ENCODE data around the gene KMT2E.

Gene KMT2E, protein sequence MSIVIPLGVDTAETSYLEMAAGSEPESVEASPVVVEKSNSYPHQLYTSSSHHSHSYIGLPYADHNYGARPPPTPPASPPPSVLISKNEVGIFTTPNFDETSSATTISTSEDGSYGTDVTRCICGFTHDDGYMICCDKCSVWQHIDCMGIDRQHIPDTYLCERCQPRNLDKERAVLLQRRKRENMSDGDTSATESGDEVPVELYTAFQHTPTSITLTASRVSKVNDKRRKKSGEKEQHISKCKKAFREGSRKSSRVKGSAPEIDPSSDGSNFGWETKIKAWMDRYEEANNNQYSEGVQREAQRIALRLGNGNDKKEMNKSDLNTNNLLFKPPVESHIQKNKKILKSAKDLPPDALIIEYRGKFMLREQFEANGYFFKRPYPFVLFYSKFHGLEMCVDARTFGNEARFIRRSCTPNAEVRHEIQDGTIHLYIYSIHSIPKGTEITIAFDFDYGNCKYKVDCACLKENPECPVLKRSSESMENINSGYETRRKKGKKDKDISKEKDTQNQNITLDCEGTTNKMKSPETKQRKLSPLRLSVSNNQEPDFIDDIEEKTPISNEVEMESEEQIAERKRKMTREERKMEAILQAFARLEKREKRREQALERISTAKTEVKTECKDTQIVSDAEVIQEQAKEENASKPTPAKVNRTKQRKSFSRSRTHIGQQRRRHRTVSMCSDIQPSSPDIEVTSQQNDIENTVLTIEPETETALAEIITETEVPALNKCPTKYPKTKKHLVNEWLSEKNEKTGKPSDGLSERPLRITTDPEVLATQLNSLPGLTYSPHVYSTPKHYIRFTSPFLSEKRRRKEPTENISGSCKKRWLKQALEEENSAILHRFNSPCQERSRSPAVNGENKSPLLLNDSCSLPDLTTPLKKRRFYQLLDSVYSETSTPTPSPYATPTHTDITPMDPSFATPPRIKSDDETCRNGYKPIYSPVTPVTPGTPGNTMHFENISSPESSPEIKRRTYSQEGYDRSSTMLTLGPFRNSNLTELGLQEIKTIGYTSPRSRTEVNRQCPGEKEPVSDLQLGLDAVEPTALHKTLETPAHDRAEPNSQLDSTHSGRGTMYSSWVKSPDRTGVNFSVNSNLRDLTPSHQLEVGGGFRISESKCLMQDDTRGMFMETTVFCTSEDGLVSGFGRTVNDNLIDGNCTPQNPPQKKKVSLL (N-terminal part only)

GRCh38 chr7:105013816-105014692 lies at the start of gene KMT2E:
TSS of gene KMT2E (plus strand) at chr7:105014205. CDS start at chr7:105040953, 26,748 bp downstream.
- POLR2A ChIA-PET = interaction anchor here (0.5 to 2.4 kb wide), 14 partner anchors 9 to 518 kb away, joined by 3 to 11 read pairs (median 4); partner anchors contain the start of gene RINT1
- TF ChIP-seq, protein P1, sequence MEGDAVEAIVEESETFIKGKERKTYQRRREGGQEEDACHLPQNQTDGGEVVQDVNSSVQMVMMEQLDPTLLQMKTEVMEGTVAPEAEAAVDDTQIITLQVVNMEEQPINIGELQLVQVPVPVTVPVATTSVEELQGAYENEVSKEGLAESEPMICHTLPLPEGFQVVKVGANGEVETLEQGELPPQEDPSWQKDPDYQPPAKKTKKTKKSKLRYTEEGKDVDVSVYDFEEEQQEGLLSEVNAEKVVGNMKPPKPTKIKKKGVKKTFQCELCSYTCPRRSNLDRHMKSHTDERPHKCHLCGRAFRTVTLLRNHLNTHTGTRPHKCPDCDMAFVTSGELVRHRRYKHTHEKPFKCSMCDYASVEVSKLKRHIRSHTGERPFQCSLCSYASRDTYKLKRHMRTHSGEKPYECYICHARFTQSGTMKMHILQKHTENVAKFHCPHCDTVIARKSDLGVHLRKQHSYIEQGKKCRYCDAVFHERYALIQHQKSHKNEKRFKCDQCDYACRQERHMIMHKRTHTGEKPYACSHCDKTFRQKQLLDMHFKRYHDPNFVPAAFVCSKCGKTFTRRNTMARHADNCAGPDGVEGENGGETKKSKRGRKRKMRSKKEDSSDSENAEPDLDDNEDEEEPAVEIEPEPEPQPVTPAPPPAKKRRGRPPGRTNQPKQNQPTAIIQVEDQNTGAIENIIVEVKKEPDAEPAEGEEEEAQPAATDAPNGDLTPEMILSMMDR (IDR thresholded peaks at IDR 0.05; ENCODE audit: control extremely low read depth, extremely low read depth, low read depth, missing control alignments) = no peak
- CTCF ChIA-PET = interaction anchor here (0.8 to 14.0 kb wide), 5 partner anchors 13 to 38 kb away, joined by 3 to 173 read pairs (median 3); no protein-coding TSS in a partner anchor
- DNase-seq (ENCODE audit: extremely low spot score) = peak; percentile 80

DNA sequence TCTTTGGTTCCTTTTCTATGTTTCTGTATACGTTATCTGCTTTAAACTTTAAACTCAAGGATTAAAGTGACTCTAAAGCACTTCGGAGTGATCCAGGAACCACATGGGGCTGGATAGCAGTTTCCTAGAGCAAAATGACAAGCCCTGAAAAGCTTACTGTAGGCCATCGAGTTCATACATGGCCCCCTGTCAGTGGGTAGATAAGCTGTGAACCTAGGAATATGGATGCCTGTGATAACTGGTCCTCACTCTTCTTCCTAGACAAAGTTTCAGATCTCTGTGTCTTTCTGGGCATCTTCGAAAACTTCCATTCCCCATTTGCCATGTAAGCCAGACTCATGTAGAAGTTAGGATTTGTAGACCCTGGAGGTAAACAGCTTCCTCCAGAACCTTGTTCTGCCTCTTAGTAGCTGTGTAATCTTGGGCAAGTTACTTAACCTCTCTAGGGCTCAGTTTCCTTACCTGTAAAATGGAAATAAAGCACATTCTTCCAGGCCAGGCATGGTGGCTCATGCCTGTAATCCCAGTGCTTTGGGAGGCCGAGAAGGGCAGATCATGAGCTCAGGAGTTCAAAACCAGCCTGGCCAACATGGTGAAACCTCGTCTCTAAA lies 49.3 kb upstream of the KMT2E start:
- ChIA-PET POLR2A (no interaction called here), CTCF (interaction anchor here (1.3 to 11.7 kb wide), 2 partner anchors 15 to 567 kb away, joined by 3 to 140 read pairs; partner anchors contain the start of gene RINT1)
- TF ChIP-seq, protein P1 (IDR thresholded peaks at IDR 0.05; ENCODE audit: control extremely low read depth, extremely low read depth, low read depth, missing control alignments) = no peak
- no peak for DNase-seq (ENCODE audit: extremely low spot score)

DNA sequence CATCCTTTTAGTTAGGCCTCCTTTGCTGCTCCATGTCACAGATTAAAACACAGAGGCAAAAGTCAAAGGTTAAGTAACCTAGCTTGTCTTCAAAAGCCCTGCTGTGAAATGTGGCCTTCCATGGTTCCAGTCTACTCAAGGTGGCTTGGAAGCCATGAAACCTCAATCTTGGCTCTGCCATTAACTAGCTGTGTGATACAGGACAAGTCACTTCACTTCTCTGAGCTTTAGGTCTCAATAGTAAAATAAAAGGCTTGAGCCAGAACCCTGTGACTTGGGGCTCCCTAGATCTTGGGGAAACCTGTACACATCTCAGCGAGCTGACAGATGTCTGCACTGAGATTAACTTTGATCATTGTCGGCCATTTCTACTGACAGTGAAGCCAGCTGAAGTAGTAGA lies 48.0 kb upstream of the KMT2E start:
- DNase-seq (ENCODE audit: extremely low spot score) = no peak
- ChIA-PET CTCF (interaction anchor here (1.1 to 11.7 kb wide), 5 partner anchors 9 to 566 kb away, joined by 3 to 140 read pairs (median 4); partner anchors contain the start of gene RINT1), POLR2A (interaction anchor here (0.5 to 0.8 kb wide), 3 partner anchors 9 to 30 kb away, joined by 3 to 6 read pairs (median 4); no protein-coding TSS in a partner anchor)
- TF ChIP-seq, protein P1 (IDR thresholded peaks at IDR 0.05; ENCODE audit: control extremely low read depth, extremely low read depth, low read depth, missing control alignments) = no peak

DNA sequence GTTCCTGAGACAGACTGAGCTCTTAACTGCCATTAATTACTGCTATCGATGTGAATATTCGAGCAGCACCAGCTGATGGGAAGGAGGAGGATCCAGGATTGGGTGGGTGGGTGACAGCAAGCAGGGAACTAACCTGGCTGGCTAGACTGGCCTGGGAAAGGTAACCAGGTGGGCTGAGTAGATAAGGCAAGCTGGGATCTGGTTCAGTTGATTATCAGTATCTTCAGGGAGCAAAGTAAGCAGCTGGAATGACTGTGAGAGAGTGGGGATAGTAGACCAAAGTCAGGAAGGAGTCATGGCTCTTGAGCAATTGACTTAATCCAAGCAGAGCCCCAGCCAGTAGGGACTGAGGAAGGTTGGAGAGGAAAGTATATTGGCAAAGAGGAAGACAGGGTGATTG lies 46.9 kb upstream of the KMT2E start:
- no peak for DNase-seq (ENCODE audit: extremely low spot score)
- CTCF ChIA-PET = interaction anchor here (1.1 to 11.7 kb wide), 6 partner anchors 10 to 153 kb away, joined by 3 to 140 read pairs (median 4); no protein-coding TSS in a partner anchor
- TF ChIP-seq, protein P1 (IDR thresholded peaks at IDR 0.05; ENCODE audit: control extremely low read depth, extremely low read depth, low read depth, missing control alignments) = no peak
- POLR2A ChIA-PET = interaction anchor here (0.9 kb wide), 1 partner anchor 10 kb away, joined by 3 read pairs; no protein-coding TSS in a partner anchor

DNA sequence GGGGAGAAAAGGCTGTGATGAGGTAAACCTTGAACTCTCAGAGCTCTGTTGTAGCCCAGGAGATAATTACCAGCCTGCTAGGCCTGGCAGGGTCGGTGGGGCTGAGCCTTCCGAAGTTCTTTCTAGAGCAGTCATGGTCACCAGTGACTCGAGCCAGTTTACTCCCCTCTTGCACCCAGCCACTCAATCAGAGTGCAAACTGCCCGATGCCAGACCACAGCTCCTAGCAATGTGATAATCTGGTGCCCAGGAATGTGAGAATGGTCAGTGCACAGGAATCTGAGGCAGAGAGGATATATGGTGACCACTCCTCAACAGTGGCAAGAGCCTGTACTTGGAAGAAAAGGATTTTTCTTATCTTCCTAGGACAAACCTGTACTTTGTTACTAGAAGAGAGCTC lies 46.4 kb upstream of the KMT2E start:
- CTCF ChIA-PET = interaction anchor here (1.6 to 11.7 kb wide), 4 partner anchors 12 to 152 kb away, joined by 3 to 140 read pairs (median 5); no protein-coding TSS in a partner anchor
- DNase-seq (ENCODE audit: extremely low spot score) = no peak

More for the DNA sequence above, 46.4 kb upstream of the KMT2E start:
- TF ChIP-seq, protein P1 (IDR thresholded peaks at IDR 0.05; ENCODE audit: control extremely low read depth, extremely low read depth, low read depth, missing control alignments) = no peak
- POLR2A ChIA-PET = interaction anchor here (0.9 kb wide), 1 partner anchor 11 kb away, joined by 3 read pairs; no protein-coding TSS in a partner anchor

Measured in GM10248 (cell line).